Measurements from ENCODE around the gene FBP2.
"Not testable (repeated sequence)": the region's sequence is repeated elsewhere in the genome, so short reads cannot be mapped to it uniquely, and the experiment has no call there.

FBP2 gene

DNA sequence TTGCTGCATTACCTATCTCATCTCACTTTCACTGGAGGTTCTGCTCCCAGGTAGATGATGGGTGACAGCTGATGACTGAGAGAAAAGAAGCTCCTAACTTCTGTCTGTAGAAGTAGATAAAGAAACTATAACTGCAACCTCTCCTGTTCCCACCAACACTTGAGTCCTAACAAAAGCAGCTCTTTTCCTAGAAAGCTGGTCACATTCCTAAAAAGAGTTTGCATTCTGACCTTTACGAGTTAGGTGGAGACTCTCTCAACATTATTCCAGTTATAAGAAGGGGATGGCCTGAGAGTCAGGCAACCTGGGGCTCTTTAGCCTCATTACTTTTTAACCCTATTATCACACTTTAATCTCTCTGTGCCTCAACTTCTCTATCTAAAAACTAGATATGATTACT is 47.7 kb downstream of the FBP2 start:
- 73 to 76% methylated on average over 1 of the region's 1 CpG for WGBS, 2 experiments
- Histone ChIP-seq H3K36me3 (ENCODE audit: control insufficient read depth, insufficient read depth, low read length) (no peaks in the 10 kb centered on the region), H3K27me3 (ENCODE audit: control insufficient read depth, insufficient read depth, low read length, poor library complexity, severe bottlenecking) (no peaks in the 10 kb centered on the region), H3K9me3 (ENCODE audit: control insufficient read depth, low read length) (no peaks in the 10 kb centered on the region), H3K4me1 (ENCODE audit: control insufficient read depth, insufficient read depth, low read length) (no peaks in the 10 kb centered on the region), H3K27ac (ENCODE audit: insufficient read depth, low read depth, low read length, poor library complexity, severe bottlenecking) (no peak overlapping the region), H3K4me3 (ENCODE audit: insufficient read depth, low read depth, low read length) (no peak overlapping the region)

DNA sequence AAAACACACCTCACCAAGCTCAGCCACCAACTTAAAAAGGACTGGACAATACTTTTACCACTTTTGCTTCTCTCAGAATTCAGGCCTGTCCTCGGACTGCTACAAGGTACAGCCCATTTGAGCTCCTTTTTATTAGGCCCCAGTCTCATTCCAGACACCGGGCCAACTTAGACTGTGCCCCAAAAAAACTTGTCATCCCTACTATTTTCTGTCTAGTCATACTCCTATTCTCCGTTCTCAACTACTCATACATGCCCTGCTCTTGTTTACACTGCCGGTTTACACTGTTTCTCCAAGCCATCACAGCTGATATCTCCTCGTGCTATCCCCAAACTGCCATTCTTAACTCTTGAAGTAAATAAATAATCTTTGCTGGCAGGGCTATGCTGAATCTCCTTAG is 49.3 kb downstream of the FBP2 start:
- H3K4me3 ChIP-seq (ENCODE audit: insufficient read depth, low read depth, low read length); H3K27ac ChIP-seq (ENCODE audit: insufficient read depth, low read depth, low read length, poor library complexity, severe bottlenecking); H3K9me3 ChIP-seq (ENCODE audit: control insufficient read depth, low read length); H3K27me3 ChIP-seq (ENCODE audit: control insufficient read depth, insufficient read depth, low read length, poor library complexity, severe bottlenecking); H3K36me3 ChIP-seq (ENCODE audit: control insufficient read depth, insufficient read depth, low read length); H3K4me1 ChIP-seq (ENCODE audit: control insufficient read depth, insufficient read depth, low read length): not testable (repeated sequence)
- 92 to 93% methylated on average over 1 to 2 of the region's 5 CpGs for WGBS, 2 experiments

DNA sequence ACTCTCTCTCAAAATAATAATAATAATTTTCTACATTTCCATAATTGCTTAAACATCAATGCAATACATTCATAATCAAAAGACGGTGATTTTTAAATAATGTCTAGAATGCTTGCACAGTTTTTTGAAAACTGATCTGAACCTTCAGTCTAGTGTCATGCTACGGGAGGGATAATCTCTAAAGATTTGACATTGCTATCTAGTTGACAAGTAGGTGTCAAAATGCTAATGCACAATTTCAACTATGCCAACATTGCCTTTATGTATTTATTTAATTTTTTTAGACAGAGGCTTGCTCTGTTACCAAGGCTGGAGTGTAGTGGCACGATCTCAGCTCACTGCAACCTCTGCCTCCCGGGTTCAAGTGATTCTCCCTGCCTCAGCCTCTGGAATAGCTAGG is 54.7 kb downstream of the FBP2 start:
- no peak overlapping the region for H3K4me3 ChIP-seq (ENCODE audit: insufficient read depth, low read depth, low read length)
- H3K36me3 ChIP-seq (ENCODE audit: control insufficient read depth, insufficient read depth, low read length): no peaks in the 10 kb centered on the region
- no peaks in the 10 kb centered on the region for H3K9me3 ChIP-seq (ENCODE audit: control insufficient read depth, low read length)
- no peaks in the 10 kb centered on the region for H3K27me3 ChIP-seq (ENCODE audit: control insufficient read depth, insufficient read depth, low read length, poor library complexity, severe bottlenecking)
- no peaks in the 10 kb centered on the region for H3K4me1 ChIP-seq (ENCODE audit: control insufficient read depth, insufficient read depth, low read length)
- WGBS, 2 experiments: 87 to 94% methylated on average over 4 of the region's 4 CpGs
- H3K27ac ChIP-seq (ENCODE audit: insufficient read depth, low read depth, low read length, poor library complexity, severe bottlenecking): no peak overlapping the region

DNA sequence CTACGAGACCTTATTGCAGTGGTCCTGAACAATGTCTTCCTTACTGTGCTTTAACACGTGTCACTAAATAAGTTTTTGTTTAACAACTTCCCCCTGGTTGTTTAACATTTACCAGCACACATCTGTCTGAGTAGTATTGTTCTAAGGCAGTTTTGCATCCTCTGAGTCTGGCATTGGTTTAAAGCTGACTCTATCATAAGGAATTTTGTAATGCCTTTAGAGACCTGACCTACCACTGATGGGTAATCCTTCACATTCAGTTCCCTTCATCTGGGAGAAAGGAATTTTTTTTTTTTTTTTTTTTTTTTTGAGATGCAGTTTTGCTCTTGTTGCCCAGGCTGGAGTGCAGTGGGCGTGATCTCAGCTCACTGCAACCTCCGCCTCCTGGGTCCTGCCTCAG is 58.7 kb downstream of the FBP2 start:
- Histone ChIP-seq H3K27ac (ENCODE audit: insufficient read depth, low read depth, low read length, poor library complexity, severe bottlenecking) (no peak overlapping the region), H3K4me1 (ENCODE audit: control insufficient read depth, insufficient read depth, low read length) (no peaks in the 10 kb centered on the region), H3K4me3 (ENCODE audit: insufficient read depth, low read depth, low read length) (no peak overlapping the region), H3K36me3 (ENCODE audit: control insufficient read depth, insufficient read depth, low read length) (no peaks in the 10 kb centered on the region), H3K9me3 (ENCODE audit: control insufficient read depth, low read length) (no peaks in the 10 kb centered on the region), H3K27me3 (ENCODE audit: control insufficient read depth, insufficient read depth, low read length, poor library complexity, severe bottlenecking) (no peaks in the 10 kb centered on the region)
- 89 to 92% methylated on average over 4 of the region's 4 CpGs for WGBS, 2 experiments

DNA sequence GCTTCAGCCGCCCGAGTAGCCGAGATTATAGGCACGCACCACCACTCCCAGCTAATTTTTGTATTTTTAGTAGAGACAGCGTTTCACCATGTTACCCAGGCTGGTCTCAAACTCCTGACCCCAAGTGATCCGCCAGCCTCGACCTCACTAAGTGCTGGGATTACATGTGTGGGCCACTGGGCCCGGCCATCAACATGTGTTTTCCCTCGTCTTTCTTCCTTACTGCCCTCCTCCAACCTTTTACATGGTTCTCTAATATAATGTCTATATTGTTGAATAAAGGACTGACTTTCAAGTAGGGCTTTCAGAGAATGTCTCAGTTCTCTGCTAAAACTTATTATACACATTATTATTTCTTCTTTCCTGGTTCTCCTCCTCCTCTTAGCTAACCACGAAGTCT is 60.0 kb downstream of the FBP2 start:
- no peaks in the 10 kb centered on the region for H3K36me3 ChIP-seq (ENCODE audit: control insufficient read depth, insufficient read depth, low read length)
- no peak overlapping the region for H3K4me3 ChIP-seq (ENCODE audit: insufficient read depth, low read depth, low read length)
- H3K9me3 ChIP-seq (ENCODE audit: control insufficient read depth, low read length): no peaks in the 10 kb centered on the region
- H3K27me3 ChIP-seq (ENCODE audit: control insufficient read depth, insufficient read depth, low read length, poor library complexity, severe bottlenecking): no peaks in the 10 kb centered on the region
- 90 to 94% methylated on average over 8 to 10 of the region's 10 CpGs for WGBS, 2 experiments
- H3K27ac ChIP-seq (ENCODE audit: insufficient read depth, low read depth, low read length, poor library complexity, severe bottlenecking): no peak overlapping the region
- no peaks in the 10 kb centered on the region for H3K4me1 ChIP-seq (ENCODE audit: control insufficient read depth, insufficient read depth, low read length)

DNA sequence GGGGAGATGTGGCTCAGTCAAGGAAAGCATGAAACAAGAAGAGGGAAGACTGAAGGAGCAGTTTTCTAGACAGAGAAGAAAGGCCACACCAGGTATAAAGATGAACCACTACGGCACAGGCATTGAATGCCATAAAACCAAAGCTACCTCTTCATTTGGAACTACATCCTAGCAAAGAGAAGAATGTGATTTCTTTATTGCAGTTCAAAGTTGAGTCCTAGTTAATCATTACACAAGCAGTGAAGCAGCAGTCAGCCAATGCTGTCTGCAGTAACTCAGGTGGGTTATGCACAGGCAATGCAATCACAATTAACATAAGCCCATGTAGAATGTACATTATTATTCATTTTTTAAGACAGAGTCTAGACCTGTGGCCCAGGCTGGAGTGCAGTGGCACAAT is 60.5 kb downstream of the FBP2 start:
- Histone ChIP-seq H3K27me3 (ENCODE audit: control insufficient read depth, insufficient read depth, low read length, poor library complexity, severe bottlenecking) (no peaks in the 10 kb centered on the region), H3K27ac (ENCODE audit: insufficient read depth, low read depth, low read length, poor library complexity, severe bottlenecking) (no peak overlapping the region), H3K9me3 (ENCODE audit: control insufficient read depth, low read length) (no peaks in the 10 kb centered on the region), H3K36me3 (ENCODE audit: control insufficient read depth, insufficient read depth, low read length) (no peaks in the 10 kb centered on the region), H3K4me3 (ENCODE audit: insufficient read depth, low read depth, low read length) (no peak overlapping the region), H3K4me1 (ENCODE audit: control insufficient read depth, insufficient read depth, low read length) (no peaks in the 10 kb centered on the region)
- WGBS, 2 experiments: 96 to 100% methylated on average over 1 of the region's 1 CpG

DNA sequence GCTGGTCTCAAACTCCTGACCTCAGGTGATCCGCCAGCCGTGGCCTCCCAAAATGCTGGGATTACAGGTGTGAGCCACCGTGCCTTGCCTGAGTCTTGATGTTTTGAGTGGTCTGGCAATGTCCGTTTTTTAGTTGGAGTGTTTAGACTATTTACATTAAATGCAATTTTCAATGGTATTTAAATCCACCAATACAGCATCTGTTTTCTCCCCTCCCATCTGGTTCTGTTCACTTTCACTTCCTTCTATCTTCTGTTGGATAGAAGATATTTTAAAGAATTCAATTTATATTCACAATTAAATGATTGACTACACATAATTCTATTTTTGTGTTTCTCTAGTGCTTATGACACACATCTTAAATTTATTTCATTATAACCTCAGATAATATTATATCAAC is 64.7 kb downstream of the FBP2 start:
- Histone ChIP-seq H3K27me3 (ENCODE audit: control insufficient read depth, insufficient read depth, low read length, poor library complexity, severe bottlenecking) (no peaks in the 10 kb centered on the region), H3K9me3 (ENCODE audit: control insufficient read depth, low read length) (no peaks in the 10 kb centered on the region), H3K36me3 (ENCODE audit: control insufficient read depth, insufficient read depth, low read length) (no peaks in the 10 kb centered on the region), H3K4me1 (ENCODE audit: control insufficient read depth, insufficient read depth, low read length) (no peaks in the 10 kb centered on the region), H3K4me3 (ENCODE audit: insufficient read depth, low read depth, low read length) (no peak overlapping the region), H3K27ac (ENCODE audit: insufficient read depth, low read depth, low read length, poor library complexity, severe bottlenecking) (no peak overlapping the region)
- 92 to 99% methylated on average over 3 to 4 of the region's 4 CpGs for WGBS, 2 experiments

DNA sequence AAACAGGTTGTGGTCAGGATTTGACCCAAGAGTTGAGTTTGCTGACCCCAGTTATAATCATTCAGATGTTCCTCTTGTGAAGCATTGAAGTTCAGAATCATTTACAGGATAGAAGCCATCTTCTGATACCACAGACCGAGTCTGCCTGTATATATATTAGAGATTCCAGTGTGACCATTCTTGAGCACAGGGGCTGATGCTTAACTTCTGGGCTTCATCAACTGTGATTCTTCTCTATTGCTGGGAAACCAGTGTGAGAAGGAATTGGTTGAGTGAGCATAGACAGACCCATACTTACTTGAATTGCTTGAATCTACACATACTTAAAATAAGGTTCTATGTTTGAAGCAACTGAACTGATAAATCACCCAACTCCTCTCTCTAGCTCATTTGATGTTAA is 66.7 kb downstream of the FBP2 start:
- no peaks in the 10 kb centered on the region for H3K36me3 ChIP-seq (ENCODE audit: control insufficient read depth, insufficient read depth, low read length)
- H3K9me3 ChIP-seq (ENCODE audit: control insufficient read depth, low read length): no peaks in the 10 kb centered on the region
- no peak overlapping the region for H3K4me3 ChIP-seq (ENCODE audit: insufficient read depth, low read depth, low read length)
- no peak overlapping the region for H3K27ac ChIP-seq (ENCODE audit: insufficient read depth, low read depth, low read length, poor library complexity, severe bottlenecking)
- 80 to 94% methylated on average over 1 of the region's 1 CpG for WGBS, 2 experiments
- H3K4me1 ChIP-seq (ENCODE audit: control insufficient read depth, insufficient read depth, low read length): no peaks in the 10 kb centered on the region
- H3K27me3 ChIP-seq (ENCODE audit: control insufficient read depth, insufficient read depth, low read length, poor library complexity, severe bottlenecking): no peaks in the 10 kb centered on the region

DNA sequence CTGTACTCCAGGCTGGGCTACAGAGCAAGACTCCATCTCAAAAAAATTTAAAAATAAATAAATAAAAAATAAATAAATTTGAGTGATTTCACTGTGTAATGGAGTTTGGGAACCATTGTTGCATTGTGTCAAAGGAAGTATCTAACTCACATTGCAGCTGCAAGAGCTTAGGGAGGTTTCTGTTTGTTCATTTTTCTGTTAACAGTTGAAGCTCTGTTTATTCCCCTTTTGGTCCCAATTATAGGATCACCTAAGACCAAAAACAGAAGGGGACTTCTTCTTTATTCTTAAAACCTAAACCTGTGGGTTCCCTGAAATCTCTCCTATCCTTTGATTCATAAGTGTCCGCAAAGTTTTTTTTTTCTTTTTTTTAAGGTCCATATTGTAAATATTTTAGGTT is 67.4 kb downstream of the FBP2 start:
- no peak overlapping the region for H3K4me3 ChIP-seq (ENCODE audit: insufficient read depth, low read depth, low read length)
- H3K36me3 ChIP-seq (ENCODE audit: control insufficient read depth, insufficient read depth, low read length): no peaks in the 10 kb centered on the region
- no peaks in the 10 kb centered on the region for H3K4me1 ChIP-seq (ENCODE audit: control insufficient read depth, insufficient read depth, low read length)
- H3K9me3 ChIP-seq (ENCODE audit: control insufficient read depth, low read length): no peaks in the 10 kb centered on the region
- H3K27me3 ChIP-seq (ENCODE audit: control insufficient read depth, insufficient read depth, low read length, poor library complexity, severe bottlenecking): no peaks in the 10 kb centered on the region
- H3K27ac ChIP-seq (ENCODE audit: insufficient read depth, low read depth, low read length, poor library complexity, severe bottlenecking): no peak overlapping the region
- 100% methylated on average over 1 of the region's 1 CpG; no CpG with 5 or more reads in 1 of the 2 experiments for WGBS, 2 experiments

DNA sequence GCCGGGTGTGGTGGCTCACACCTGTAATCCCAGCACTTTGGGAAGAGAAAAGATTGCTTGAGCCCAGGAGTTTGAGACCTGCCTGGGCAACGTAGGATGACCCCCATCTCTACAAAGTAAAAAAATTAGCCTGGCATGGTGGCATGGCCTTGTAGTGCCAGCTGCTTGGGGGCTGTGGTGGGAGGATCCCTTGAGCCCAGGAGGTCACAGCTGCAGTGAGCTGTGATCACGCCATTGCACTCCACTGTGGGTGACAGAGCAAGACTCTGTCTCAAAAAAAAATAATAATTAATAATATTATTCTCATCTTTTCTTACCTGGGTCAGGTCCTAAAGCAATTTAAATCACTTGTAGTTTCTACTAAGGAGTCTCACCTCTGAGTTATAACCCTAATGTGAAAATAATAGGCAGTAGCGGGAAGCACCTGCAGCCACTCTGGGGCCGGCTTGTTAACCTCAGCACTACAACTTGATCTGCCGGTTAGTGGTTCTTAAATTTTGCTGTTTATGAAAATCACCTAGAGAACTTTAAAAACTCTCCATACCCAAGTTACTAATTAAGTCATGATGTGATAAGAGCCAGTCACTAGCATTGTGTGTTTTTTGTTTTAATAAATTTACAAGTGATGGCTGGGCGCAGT is 68.1 kb downstream of the FBP2 start:
- no peaks in the 10 kb centered on the region for H3K36me3 ChIP-seq (ENCODE audit: control insufficient read depth, insufficient read depth, low read length)
- WGBS, 2 experiments: 91 to 92% methylated on average over 7 of the region's 7 CpGs
- H3K4me1 ChIP-seq (ENCODE audit: control insufficient read depth, insufficient read depth, low read length): no peaks in the 10 kb centered on the region
- H3K27me3 ChIP-seq (ENCODE audit: control insufficient read depth, insufficient read depth, low read length, poor library complexity, severe bottlenecking): no peaks in the 10 kb centered on the region
- H3K27ac ChIP-seq (ENCODE audit: insufficient read depth, low read depth, low read length, poor library complexity, severe bottlenecking): no peak overlapping the region
- H3K4me3 ChIP-seq (ENCODE audit: insufficient read depth, low read depth, low read length): no peak overlapping the region
- no peaks in the 10 kb centered on the region for H3K9me3 ChIP-seq (ENCODE audit: control insufficient read depth, low read length)

DNA sequence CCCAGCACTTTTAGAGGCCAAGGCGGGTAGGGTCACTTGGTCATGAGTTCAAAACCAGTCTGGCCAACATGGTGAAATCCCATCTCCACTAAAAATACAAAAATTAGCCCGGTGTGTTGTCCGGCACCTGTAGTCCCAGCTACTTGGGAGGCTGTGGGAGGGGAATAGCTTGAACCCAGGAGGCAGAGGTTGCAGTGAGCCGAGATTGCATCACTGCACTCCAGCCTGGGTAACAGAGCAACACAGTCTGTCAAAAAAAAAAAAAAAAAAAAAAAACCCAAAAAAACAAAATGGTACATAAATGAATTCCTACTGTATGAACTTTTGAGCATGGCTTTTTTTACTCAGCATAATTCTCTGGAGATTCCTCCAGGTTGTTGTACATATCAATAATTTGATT is 76.4 kb downstream of the FBP2 start:
- Histone ChIP-seq H3K4me3 (ENCODE audit: insufficient read depth, low read depth, low read length) (no peak overlapping the region), H3K27me3 (ENCODE audit: control insufficient read depth, insufficient read depth, low read length, poor library complexity, severe bottlenecking) (no peaks in the 10 kb centered on the region), H3K9me3 (ENCODE audit: control insufficient read depth, low read length) (no peaks in the 10 kb centered on the region), H3K4me1 (ENCODE audit: control insufficient read depth, insufficient read depth, low read length) (no peaks in the 10 kb centered on the region), H3K36me3 (ENCODE audit: control insufficient read depth, insufficient read depth, low read length) (no peaks in the 10 kb centered on the region), H3K27ac (ENCODE audit: insufficient read depth, low read depth, low read length, poor library complexity, severe bottlenecking) (no peak overlapping the region)
- 89 to 96% methylated on average over 4 of the region's 4 CpGs for WGBS, 2 experiments
